Measurements from ENCODE around the gene PNLIP.

- TF ChIP-seq POLR2A (IDR thresholded peaks at IDR 0.05; ENCODE audit: low read depth), result no peak
- no peak for TF ChIP-seq CTCF (IDR thresholded peaks at IDR 0.05)
- TF ChIP-seq POLR2AphosphoS5 (IDR thresholded peaks at IDR 0.05), result no peak
These were observed 61.6 kb downstream of the PNLIP start for GRCh38 chr10:116607336-116607735.
